Measurements from ENCODE around the gene SCN9A. TPM values are rescaled to one million over a fixed set of nuclear protein-coding genes. Genes with fewer than 3 reads are reported as not detected.
A peak's percentile ranks its signal among the peaks of the same experiment; 100 is the strongest.

SCN9A gene
- total and polyA plus RNA-seq, 9 of the 15 experiments (the other 6 are each of a cell fraction or from before 2014, with no cell fraction given), result 1.4 to 22.8 (median 7.1) TPM

DNA sequence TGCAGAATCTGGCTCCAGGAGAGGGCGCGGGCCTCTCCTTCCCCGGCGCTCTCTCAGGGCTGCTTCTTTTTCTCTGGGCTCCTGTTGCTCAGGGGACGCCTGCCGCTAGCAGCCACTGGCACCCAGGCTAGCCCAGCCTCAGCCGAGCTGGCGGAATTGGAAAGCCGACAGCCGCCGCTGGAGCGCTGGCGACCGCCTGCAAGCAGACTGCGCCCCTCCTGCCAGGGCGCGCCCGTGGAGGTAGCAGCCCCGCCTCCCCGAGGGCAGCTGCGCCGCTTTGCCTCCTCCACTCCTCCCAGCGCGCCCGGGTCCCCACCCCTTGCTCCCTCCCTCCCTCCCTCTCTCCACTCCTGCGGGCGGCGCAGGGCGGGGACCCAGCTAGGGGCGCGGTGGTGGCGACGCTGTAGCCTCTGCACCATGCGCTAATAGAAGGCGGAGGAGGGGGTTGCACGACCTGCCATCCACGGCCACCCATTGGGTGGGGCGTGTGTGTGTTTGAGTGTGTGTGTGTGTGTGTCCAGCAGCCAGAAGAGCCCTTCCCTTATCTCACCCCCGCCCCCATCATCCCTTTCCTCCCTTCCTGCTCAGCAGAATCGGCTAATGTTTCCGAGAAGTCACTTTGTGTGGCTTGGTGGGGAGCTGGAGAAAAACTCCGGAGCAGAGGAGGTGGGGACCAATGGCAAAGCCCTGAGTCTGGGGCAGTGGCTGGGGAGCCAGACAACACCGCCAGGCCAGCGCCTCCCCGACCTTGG, at the start of gene SCN9A (continued):
- no peak for TF ChIP-seq CHD7 (IDR thresholded peaks at IDR 0.05; ENCODE audit: low read depth, low read length)
- peak; percentile 96 for TF ChIP-seq DPF2 (IDR thresholded peaks at IDR 0.05)
- no peak for TF ChIP-seq NR2C2 (CRISPR knock-in tag; IDR thresholded peaks at IDR 0.05)
- TF ChIP-seq NR2C2 (tag; IDR thresholded peaks at IDR 0.05), result peak; percentile 69; the same call in 1 of the 2 replicates
- TF ChIP-seq, protein P1, sequence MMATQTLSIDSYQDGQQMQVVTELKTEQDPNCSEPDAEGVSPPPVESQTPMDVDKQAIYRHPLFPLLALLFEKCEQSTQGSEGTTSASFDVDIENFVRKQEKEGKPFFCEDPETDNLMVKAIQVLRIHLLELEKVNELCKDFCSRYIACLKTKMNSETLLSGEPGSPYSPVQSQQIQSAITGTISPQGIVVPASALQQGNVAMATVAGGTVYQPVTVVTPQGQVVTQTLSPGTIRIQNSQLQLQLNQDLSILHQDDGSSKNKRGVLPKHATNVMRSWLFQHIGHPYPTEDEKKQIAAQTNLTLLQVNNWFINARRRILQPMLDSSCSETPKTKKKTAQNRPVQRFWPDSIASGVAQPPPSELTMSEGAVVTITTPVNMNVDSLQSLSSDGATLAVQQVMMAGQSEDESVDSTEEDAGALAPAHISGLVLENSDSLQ (IDR thresholded peaks at IDR 0.05), result peak; percentile 46
- peak; percentile 99 for TF ChIP-seq MAZ (CRISPR knock-in tag; conservative IDR thresholded peaks at IDR 0.05 in 1 of 2, IDR thresholded peaks at IDR 0.05 in 1 of 2)
